ENCODE measurements around the gene GANC.

GRCh38 chr15:42232606-42233005, 40.4 kb upstream of the GANC start:
- no peak for TF ChIP-seq CTCF (IDR thresholded peaks at IDR 0.05; ENCODE audit: insufficient read depth, low read depth, low read length)
- TF ChIP-seq EZH2 (IDR thresholded peaks at IDR 0.05; ENCODE audit: insufficient read depth, low read length) = no peak
